ENCODE results near the gene MB21D2.
"Not testable (repeated sequence)": the region's sequence is repeated elsewhere in the genome, so short reads cannot be mapped to it uniquely, and the experiment has no call there.

The MB21D2 gene

DNA sequence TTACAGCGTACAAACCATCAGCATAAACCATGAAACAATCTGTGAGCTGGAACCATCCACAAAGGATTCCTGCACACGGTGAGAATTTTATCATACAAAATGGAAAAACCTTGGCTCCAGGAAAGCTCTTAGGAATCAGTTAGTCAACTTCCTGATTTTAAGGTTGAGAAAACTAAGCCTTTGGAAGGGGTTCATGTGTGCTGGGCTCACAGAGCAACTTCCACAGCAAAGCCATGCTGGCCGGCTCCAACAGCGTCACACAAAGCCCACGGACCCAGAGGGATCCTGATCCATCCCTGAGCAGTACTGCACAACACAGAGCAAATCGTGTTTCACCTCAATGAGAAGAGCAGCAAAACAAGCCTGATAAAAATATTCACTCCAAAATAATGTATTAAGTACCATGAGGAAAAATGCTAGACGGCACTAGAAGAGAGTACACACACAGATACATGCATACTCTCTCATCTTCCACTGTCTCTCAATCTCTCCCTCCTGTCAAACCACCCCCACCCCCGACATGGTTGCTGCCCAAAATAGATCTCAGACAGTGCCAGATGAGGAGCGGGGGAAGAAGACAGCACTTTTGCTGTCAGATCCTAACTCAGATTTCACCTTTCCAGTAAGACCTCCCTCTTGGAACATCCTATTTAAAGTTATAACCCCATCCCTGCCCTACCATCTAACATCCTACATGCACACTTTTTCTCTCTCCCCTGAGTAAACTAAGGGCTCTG is 58.6 kb downstream of the MB21D2 start:
- DNase-seq, result no peak

DNA sequence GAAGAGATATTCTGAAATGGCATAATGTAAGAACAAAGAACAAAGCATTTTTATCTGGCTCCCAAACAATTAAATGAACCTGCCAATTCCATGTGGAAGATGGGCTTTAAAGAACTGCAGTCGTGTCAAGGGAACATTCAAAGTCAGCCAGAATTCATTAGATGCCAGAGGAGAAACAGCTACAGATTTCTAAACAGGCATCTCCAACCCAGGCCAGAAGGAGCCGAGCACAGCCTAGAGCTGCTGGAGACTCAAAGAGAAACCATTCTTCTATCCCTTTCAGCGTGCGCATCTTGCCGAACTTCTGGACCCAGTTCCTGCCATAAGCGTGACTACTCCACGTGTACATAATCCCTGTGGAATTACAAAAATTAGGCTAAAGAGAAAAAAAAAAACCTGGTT is 60.4 kb downstream of the MB21D2 start:
- no peak for DNase-seq

DNA sequence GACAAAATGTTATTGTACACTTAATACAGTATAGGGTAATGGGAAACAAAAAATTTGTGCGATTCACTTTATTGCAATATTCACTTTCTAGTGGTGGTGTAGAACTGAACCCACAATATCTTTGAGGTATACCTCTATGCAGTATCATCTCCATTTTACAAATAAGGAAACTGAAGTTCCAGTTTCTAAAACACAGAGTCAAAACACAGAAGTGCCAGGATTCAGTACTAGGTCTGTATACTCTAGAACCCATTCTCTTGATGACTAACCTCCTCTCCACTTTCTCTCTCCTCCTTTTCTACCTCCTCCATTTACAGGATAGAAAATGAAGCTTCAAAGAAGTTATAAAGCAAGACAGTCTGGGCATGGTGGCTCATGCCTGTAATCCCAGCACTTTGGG is 62.2 kb downstream of the MB21D2 start:
- DNase-seq, result no peak

DNA sequence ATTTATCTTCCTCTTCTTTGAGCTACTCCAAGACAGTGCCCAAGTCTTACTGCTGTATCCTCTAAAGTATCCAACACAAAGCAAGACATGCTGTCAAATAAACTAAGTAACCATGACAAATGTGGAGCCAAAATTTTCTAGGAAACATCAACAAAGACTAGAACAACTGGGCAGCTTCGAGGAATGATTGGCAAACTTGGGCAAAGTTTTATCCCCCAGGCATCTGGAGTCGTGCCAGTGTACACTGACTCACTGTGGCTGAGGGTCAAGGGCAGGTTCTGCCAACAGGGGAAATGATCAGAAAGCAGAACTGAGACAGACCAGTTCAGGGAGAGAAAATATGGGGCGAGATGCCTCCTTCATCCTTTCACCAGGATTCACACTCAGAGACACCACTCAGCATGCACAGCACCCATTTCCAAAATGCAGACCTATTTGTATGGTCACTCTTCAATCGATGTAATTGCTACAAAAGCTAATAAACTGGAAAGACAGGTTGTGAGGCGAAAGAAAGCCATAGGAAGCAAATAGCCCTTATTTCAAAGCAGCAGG is 65.8 kb downstream of the MB21D2 start:
- DNase-seq, result peak in 1 of 2 experiments; percentile 12

DNA sequence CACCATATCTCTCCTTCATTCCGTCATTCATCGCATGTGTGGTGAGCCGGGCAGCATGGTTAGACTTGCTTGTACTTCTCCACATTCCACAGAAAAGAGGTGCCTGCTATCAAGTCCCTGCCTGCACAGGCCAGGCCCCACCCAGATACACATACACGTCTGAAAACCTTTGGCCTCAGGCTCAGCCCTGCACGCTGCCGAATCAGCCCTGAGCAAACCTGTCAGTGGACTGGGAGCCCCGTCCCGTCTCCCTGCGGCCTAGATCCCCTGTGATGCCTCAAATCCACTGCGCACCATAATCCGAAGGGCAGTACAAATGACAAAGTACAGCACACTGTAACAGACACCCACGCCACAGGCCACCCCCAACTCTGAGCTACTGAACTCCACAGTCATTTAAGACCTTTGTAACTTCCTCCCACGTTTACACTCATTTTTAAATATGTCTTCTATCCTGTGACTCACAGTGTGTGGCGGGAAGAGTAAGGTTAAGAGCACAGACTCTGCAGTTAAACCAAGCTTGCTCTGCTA is 67.1 kb downstream of the MB21D2 start:
- no peak for DNase-seq

DNA sequence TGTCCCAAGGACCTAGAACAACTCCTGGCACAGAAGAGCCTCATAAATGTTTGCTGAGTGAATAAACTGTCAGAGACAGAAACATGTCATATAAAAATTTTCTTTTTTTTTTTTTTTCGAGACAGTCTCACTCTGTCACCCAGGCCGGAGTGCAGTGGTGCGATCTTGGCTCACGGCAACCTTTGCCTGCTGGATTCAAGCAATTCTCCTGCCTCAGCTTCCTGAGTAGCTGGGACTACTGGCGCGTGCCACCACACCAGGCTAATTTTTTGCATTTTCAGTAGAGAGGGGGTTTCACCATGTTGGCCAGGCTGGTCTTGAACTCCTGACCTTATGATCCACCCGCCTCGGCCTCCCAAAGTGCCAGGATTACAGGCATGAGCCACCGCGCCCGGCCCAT is 67.8 kb downstream of the MB21D2 start:
- not testable (repeated sequence) for DNase-seq

DNA sequence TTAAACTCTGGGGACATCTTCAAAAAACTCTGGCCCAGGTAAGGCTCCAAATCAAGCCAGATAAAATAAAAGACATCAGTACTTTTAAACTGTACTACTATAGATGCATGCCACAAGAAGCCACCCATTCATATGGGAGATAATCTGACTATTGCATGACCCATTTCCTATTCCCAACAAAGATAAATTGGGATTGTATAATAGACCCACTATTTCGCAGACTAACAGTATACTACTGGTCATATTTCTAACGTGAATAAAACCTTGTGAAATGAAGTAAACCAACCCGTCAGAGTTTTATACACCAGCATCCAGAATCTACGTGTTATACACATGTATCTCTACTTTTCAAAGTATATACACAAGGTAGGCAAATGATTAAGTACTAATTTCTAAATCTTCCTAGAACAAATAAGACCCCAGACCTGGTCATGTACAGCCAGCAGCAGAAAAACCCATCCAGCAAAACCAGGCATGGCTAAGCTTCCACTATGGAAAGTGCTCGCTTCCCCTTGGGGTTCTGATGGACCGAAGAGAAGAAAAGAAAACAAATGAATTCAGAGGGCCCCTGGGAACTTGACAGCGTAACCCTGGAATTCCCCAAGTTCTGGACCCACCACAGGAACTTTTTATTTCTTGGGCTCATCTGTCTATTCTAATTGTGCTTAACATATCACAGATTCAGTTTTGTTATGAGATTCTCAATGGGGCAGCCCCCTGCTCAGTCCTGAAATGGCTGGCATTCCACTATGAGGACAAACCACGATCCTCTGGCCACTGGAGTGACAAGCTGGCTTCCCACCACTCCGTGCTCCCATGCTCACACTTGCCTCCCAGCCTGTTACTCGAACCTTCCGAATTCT is 69.1 kb downstream of the MB21D2 start:
- no peak for DNase-seq

DNA sequence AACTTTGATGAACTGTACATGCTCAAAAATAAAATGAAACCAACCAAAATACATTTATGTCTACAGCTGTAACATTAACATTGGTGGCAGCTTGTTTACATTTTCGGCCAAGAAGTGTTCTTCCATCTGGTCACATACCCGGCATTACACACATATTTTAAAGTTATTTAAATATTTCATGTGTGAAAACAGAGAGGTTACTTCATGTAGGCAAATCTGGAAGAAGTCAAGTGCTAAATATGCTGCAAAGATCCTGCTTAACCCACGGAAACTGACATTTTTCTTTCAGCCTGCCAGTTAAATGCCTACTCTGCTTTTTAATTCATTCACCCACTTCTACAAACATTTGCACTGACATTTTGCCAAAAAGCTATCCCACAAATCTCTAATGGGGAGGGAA is 69.7 kb downstream of the MB21D2 start:
- DNase-seq, result no peak

DNA sequence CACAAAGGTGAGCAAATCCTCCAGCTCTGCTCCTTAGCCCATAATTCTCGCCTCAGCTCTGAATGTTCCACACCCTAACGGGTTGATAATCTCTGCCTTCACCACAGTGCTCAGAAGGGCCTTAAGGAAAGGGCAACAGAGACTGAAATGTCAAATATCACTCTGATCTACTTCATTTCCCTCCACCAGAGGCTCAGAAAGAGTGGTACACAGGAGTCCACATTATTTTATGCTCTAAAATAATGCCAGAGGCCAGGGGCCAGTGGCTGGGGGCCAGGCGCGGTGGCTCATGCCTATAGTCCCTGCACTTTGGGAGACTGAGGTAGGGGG is 72.2 kb downstream of the MB21D2 start:
- DNase-seq, result no peak

DNA sequence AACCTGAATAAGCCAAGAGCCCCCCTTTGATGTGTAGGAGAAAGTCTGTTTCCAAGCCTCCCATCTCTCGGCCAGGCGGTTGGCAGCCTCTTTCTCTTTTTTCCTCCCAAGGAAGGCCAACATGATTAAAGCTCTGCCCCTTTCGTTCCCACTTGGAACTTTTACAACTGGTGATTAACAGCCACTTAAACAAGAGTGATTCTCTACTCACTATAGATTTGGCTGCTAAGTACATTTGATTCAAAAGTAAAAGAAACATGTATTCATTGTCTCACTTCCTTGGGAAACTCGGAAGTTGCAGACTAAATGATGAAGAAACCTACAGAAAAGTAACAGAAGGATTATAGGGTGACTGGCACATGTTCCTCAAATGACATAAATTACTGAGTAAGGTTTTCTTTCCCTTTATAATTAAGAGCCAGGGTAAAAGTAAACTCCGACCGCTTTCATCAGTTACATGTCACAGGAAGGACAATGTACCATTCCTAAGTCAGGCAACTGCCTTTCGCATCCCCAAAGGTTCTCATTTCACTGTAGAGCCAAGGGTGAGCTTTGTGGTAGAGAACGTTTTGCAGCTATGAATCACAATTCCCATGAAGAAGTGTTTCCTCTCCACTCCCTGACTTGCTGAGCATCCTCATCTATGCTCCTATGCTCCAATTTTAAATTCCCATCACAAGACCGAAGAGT is 72.7 kb downstream of the MB21D2 start:
- no peak for DNase-seq

DNA sequence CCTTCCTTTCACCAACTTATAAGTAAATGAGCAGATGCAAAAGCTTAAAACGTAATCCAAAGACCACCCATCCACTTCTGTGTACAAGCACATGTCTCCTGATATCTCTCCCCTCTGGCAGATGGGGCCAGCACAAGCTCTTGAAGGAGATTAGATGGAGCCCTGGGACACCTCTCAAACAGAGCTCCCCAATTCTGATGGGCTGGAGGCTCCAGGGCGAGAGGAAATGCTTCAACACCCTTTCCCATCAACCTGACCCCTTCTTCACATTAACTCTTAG is 73.2 kb downstream of the MB21D2 start:
- DNase-seq, result no peak

DNA sequence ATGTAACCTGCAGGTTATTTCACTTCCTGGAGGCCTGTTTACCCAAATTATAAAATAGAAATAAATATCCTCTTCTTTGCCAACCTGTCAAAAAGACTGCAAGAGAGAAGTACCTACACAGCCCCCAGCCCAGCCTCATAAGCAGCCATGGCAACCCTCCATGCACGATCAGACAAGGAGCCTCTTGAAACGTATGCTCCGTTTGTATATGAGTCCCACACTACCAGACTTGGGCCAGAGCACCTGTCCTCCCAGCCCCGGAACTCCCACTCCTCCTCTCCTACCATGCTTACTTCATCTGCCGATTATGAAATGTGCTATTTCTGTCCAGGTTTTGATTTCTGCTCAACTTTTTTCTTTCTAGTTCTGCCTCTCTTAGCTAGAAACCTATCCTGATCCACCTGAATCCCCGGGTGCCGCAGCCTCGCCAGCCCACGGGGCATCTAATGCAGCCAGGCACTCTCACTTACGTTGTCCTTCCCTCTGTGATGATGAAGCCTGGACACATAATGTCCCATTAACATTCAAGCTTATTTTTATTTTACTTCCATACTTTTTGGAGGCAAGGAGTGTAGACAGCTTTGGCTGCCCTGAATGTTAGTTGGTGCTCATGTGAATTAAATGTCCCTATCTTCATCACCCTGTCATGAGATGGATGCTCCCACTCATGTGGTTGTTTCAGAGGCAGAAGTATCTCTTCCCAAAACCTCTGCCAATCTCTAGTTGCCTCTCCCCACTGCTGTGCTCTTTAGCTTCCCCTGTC is 73.8 kb downstream of the MB21D2 start:
- DNase-seq, result no peak

DNA sequence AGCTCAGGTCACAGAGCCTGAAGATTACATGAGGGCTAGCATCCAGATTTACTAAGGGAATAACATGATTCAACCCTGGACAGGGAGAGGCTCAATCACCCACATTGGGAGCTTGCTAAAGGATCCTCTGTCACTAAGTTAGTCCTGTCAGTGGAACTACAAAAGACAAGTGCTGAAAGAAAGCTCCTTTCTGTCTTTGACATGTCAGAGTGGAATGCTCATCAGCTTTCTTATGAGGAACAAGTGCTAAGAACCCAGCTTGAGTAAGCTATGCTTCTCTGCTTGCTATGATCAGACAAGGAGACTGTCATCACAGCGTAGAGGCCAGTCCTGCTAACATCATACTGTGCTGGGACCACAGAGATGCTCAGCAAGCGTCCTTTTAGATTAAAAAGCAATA is 74.5 kb downstream of the MB21D2 start:
- no peak for DNase-seq

DNA sequence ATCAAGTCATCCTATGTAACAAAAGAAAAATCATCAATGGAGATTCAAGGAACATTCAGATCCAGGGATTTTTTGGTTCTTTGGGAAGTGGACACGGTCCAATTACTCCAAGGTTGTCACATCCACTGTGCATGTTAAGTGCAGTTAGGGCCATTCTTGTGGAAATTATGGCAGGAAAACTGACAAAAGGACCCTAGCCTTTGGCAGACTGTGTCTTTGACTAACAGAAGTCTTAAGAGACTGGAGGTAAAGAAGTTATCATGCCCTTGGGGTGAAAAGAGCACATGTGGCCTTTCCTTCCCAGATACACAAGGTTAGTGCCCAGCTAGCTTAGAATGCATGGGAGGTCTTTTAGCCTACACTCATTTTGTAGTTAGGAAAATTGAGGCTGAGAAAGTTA is 74.9 kb downstream of the MB21D2 start:
- no peak for DNase-seq

DNA sequence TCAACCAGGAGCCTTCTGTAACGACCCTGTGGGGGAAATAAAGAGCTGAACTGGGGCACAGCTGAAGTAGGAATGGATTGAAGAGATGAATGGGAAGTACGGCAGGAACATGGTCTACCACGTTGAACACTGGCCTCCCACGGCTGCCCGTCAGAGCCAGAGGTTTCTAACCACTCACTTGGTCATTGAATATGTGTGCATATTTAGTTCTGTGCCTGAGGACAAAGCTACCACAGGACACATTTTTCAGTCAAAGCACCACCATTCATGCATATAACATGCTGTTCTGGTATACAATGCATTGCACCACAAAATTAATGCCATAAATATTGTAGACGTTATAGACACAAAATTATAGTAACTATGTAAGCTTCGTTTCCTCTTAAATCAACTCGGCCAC is 75.5 kb downstream of the MB21D2 start:
- no peak for DNase-seq

DNA sequence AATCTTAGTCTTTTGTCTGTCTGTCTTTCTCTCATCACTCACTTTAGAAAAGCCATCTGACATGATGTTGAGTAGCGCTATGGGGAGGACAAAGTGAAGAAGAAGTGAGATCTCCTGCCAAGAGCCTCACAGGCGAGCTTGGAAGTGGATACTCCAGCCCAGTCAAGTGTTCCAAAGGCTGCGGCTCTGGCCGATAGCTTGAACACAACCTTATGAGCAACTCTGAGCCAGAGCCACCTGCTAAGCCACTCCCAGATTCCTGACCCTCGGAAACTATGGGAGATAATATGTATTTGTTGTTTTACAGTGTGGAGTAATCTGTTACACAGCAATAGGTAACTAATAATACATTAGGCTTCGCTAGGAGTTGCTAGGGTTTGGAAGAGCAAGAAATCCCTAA is 76.2 kb downstream of the MB21D2 start:
- no peak for DNase-seq

DNA sequence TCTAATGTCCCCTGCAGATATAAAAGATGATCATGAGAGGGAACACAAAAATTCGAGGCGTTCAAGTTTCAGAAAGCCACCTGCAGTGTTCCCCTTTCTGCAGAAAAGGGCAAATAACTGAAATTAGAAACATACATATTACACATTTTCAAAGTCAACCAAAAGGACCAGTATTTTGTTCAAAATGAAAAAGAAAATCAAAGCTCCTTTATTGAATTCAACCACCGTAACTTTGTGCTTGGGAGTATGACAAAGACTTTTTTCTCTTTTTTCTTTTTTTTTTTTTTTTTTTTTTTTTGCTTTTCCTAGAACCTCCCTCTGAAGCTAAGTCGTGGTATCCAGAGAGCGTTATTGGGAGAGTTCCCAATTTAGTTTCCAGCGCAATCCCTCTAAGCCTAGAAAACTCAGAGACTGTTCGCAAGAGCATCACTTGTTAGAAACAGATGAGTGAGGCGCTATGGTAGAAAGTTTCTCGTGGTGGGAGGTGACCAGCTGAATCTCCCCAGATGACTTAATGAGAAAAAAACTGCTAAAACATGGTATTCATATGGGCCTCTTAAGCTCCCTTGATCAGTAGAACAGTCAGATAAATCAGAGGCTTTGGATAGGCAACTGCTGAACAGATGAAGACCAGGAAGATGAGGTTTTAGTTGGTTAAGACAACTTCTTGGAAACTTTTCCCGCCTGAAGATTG is 77.4 kb downstream of the MB21D2 start:
- no peak for DNase-seq

DNA sequence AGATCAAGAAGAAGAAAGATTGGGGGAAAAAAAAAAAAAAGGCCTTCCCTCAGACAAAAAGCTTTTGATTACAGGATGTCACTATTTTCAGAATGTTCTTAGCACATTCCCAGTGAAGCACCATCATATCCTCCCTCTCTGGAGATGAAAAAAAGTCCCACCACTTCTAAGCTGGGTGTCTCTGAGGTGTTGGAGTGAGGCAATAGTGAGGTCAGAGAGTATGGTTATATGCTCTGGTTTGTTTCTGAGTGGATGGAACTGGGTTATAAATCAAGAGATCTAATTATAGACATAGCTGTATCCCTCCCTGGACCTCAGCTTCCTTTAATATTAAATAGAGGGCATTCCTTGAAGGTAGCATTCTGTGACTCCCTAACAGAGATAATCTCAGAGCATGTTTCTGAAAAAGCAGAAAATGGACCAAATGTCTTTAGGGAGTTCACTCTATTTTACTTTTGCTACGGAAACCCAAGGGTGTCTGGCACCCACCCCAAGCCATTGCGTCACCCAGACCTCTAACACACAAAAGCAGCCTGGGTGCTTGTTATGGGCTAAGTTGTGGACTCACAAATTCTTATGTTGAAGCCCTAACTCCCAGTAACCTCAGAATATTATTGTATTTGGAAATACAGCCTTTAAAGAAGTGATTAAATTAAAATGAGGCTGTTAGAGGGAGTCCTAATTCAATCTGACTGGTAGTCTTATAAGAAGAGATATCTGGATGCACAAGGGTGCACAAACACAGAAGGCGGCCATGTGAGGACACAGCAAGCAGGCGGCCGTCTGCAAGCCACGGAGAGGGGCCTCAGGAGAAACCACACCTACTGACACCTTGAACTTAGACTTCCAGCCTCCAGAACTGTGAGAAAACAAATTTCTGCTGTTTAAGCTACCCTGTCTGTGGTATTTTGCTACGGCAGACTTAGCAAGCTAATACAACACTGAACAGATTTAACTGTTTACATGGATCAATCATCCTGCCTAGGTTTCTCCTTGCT is 81.5 kb downstream of the MB21D2 start:
- no peak for DNase-seq

DNA sequence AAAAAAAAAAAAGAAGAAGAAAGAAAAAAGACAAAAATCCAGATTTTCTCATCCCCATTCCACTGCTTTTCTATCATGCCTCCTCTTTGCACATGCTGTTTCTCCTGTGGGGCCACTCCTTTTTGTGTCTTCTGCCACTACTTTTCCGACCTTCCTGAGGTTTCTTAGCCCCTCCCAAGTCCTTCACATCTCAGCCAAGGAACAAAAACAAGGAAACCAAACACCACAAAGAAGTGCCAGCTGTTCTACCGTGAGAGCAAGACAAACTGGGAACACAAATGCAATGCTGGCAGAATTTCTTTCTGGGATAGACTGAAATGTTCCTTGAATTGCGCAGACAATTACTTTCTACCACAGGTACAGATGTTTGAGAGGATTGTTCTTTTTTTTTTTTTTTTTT is 83.2 kb downstream of the MB21D2 start:
- DNase-seq, result no peak

DNA sequence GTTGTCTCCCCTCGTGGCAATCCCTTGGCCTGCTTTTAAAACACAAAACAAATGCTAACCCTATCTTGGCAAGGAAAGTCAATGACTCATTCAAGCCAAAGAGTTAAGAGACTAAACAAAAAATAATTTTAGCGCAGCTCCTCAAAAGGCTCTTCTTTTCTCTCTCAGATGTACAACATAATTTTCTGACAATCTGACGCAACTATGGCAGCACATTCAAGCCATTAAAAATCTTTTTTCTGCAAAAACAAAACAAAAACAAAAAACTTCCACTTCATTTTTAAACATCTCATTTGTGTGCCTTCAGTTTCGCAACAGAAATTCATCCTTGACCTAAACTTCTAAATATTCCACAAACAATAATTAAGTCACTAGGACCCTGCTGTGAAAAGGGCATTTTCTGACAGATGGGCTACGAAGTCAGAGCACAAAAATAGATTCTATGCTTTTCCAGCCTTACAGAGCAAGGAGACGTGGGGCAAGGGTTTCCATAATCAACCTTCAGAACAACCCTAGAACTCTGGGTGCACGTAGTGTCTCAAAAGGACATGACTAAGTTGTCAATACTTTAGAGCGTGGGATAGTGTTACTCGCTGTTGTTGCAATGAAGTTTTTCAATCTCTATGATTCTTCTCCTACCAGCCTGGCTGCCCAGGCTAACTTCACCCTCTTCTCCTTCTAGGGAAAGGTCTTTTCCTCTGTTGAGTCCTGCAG is 84.3 kb downstream of the MB21D2 start:
- no peak for DNase-seq

Measured in NCI-H446 (cell line).